H9 (cell line): ENCODE results near the gene TIGD6. TPM values are rescaled to one million over a fixed set of nuclear protein-coding genes. Genes with fewer than 3 reads are reported as not detected.

Experiments
- DNase-seq: peaks from one replicate; pipeline ENCODE4 v3.0.0-alpha.2; 2017
- H2AFZ ChIP-seq: one replicate; pipeline ENCODE4 v1.6.1; 2013; ENCODE audit warnings: mild to moderate bottlenecking, low read length, control low read depth, moderate library complexity
- H2AK5ac ChIP-seq: 2 replicates; pipeline ENCODE4 v1.6.1; 2013; ENCODE audit warnings: low read length, control low read depth, mixed read lengths; ENCODE audit not compliant: insufficient read length
- H2BK120ac ChIP-seq: one replicate; pipeline ENCODE4 v1.6.1; 2013; ENCODE audit warnings: low read depth, mild to moderate bottlenecking, low read length, control low read depth, inconsistent platforms; ENCODE audit not compliant: poor library complexity, severe bottlenecking
- H2BK12ac ChIP-seq: 2 replicates; pipeline ENCODE4 v1.6.1; 2013; ENCODE audit warnings: low read length, control low read depth, mixed read lengths, low read depth; ENCODE audit not compliant: insufficient read length
- H2BK15ac ChIP-seq: 2 replicates; pipeline ENCODE4 v1.6.1; 2013; ENCODE audit warnings: low read depth, low read length, control low read depth
- H2BK20ac ChIP-seq: one replicate; pipeline ENCODE4 v1.6.1; 2013; ENCODE audit warnings: low read depth, mild to moderate bottlenecking, low read length, control low read depth, inconsistent platforms; ENCODE audit not compliant: poor library complexity, severe bottlenecking
- H2BK5ac ChIP-seq: 2 replicates; pipeline ENCODE4 v1.6.1; 2013; ENCODE audit warnings: low read length, control low read depth, mixed read lengths; ENCODE audit not compliant: insufficient read length
- H3K14ac ChIP-seq: 2 replicates; pipeline ENCODE4 v1.6.1; 2013; ENCODE audit warnings: low read length, control low read depth; ENCODE audit not compliant: insufficient read depth
- H3K18ac ChIP-seq: 2 replicates; pipeline ENCODE4 v1.6.1; 2013; ENCODE audit warnings: low read depth, mild to moderate bottlenecking, mixed read lengths, low read length, control low read depth; ENCODE audit not compliant: insufficient read length
- H3K23ac ChIP-seq: 2 replicates; pipeline ENCODE4 v1.6.1; 2013; ENCODE audit warnings: low read length, control low read depth, mixed read lengths, low read depth; ENCODE audit not compliant: insufficient read length
- H3K23me2 ChIP-seq: 2 replicates; pipeline ENCODE4 v1.6.1; 2013; ENCODE audit warnings: low read depth, mild to moderate bottlenecking, mixed read lengths, low read length, control low read depth; ENCODE audit not compliant: insufficient read length, poor library complexity, severe bottlenecking
- H3K27ac ChIP-seq: 2 replicates; pipeline ENCODE4 v1.5.1; 2013; ENCODE audit warnings: low read length, control low read depth, mixed read lengths, low read depth; ENCODE audit not compliant: insufficient read length
- H3K27me3 ChIP-seq: 2 replicates; pipeline ENCODE4 v1.6.1; 2013; ENCODE audit warnings: low read length, control low read depth, inconsistent platforms; ENCODE audit not compliant: insufficient read depth
- H3K4ac ChIP-seq: 2 replicates; pipeline ENCODE4 v1.6.1; 2013; ENCODE audit warnings: low read depth, mild to moderate bottlenecking, control low read depth, inconsistent platforms, low read length, moderate library complexity
- H3K4me1 ChIP-seq: 2 replicates; pipeline ENCODE4 v1.6.1; 2013; ENCODE audit warnings: low read length, control low read depth, inconsistent platforms; ENCODE audit not compliant: insufficient read depth
- H3K4me2 ChIP-seq: 2 replicates; pipeline ENCODE4 v1.6.1; 2013; ENCODE audit warnings: low read length, control low read depth, mixed read lengths; ENCODE audit not compliant: insufficient read length, insufficient read depth
- H3K56ac ChIP-seq: 2 replicates; pipeline ENCODE4 v1.6.1; 2013; ENCODE audit warnings: low read depth, mild to moderate bottlenecking, mixed read lengths, low read length, control low read depth; ENCODE audit not compliant: insufficient read length
- H3K79me1 ChIP-seq: 2 replicates; pipeline ENCODE4 v1.6.1; 2013; ENCODE audit warnings: low read depth, mild to moderate bottlenecking, moderate library complexity, low read length, control low read depth, inconsistent platforms; ENCODE audit not compliant: insufficient read depth, poor library complexity, severe bottlenecking
- H3K79me2 ChIP-seq: 2 replicates; pipeline ENCODE4 v1.6.1; 2013; ENCODE audit warnings: low read length, control low read depth, inconsistent platforms; ENCODE audit not compliant: insufficient read depth
- H3K9ac ChIP-seq: 2 replicates; pipeline ENCODE4 v1.6.1; 2013; ENCODE audit warnings: low read length, control low read depth, mixed read lengths; ENCODE audit not compliant: insufficient read length; ENCODE audit errors: extremely low read depth
- H3K9me3 ChIP-seq: one replicate; pipeline ENCODE4 v1.6.1; 2013; ENCODE audit warnings: low read depth, low read length, inconsistent platforms; ENCODE audit not compliant: control insufficient read depth
- H3T11ph ChIP-seq: one replicate; pipeline ENCODE4 v1.6.1; 2013; ENCODE audit warnings: mild to moderate bottlenecking, low read length, control low read depth, inconsistent platforms
- H4K20me1 ChIP-seq: one replicate; pipeline ENCODE4 v1.6.1; 2013; ENCODE audit not compliant: control insufficient read depth, insufficient read length, insufficient read depth
- H4K5ac ChIP-seq: 2 replicates; pipeline ENCODE4 v1.6.1; 2013; ENCODE audit warnings: low read depth, mild to moderate bottlenecking, mixed read lengths, low read length, control low read depth; ENCODE audit not compliant: insufficient read length
- H4K8ac ChIP-seq: replicated peaks from 2 replicates; pipeline ENCODE4 v1.6.1; 2013; ENCODE audit warnings: low read length, control low read depth, mixed read lengths, low read depth; ENCODE audit not compliant: insufficient read length
- H4K91ac ChIP-seq: 2 replicates; pipeline ENCODE4 v1.6.1; 2013; ENCODE audit warnings: low read depth, mild to moderate bottlenecking, moderate library complexity, mixed read lengths, low read length, control low read depth; ENCODE audit not compliant: insufficient read length
- H3K27ac Mint-ChIP-seq, 3 experiments: 2 replicates in 2 of 3; 3 replicates in 1 of 3; pipeline ENCODE4 v1.8.0; 2020 to 2021; ENCODE audit warnings: mixed read lengths in 3 of 3, mild to moderate bottlenecking in 1 of 3, moderate library complexity in 1 of 3
- H3K27me3 Mint-ChIP-seq: 2 replicates; pipeline ENCODE4 v1.8.0; 2021; ENCODE audit warnings: low read depth, mild to moderate bottlenecking, moderate library complexity, mixed read lengths
- H3K36me3 Mint-ChIP-seq, 3 experiments: 2 replicates in 2 of 3; 3 replicates in 1 of 3; pipeline ENCODE4 v1.8.0; 2020 to 2021; ENCODE audit warnings: low read depth in 3 of 3, mixed read lengths in 3 of 3; ENCODE audit not compliant: insufficient read depth in 1 of 3
- H3K4me1 Mint-ChIP-seq, 2 experiments: 2 replicates each; pipeline ENCODE4 v1.8.0; 2020; ENCODE audit warnings: mixed read lengths in 2 of 2
- H3K4me3 Mint-ChIP-seq, 2 experiments: 2 replicates in 1 of 2; 3 replicates in 1 of 2; pipeline ENCODE4 v1.8.0; 2020 to 2021; ENCODE audit warnings: mild to moderate bottlenecking in 2 of 2, mixed read lengths in 2 of 2, moderate library complexity in 1 of 2
- H3K9me3 Mint-ChIP-seq, 2 experiments: 2 replicates in 1 of 2; 3 replicates in 1 of 2; pipeline ENCODE4 v1.8.0; 2020; ENCODE audit warnings: mild to moderate bottlenecking in 2 of 2, mixed read lengths in 2 of 2, moderate library complexity in 1 of 2
- CTCF ChIP-seq: fragments of 200-600 bp; sonication (generic); conservative IDR thresholded peaks from 3 replicates; pipeline ENCODE4 v1.8.0; 2021; ENCODE audit warnings: antibody characterized with exemption, mild to moderate bottlenecking
- WGBS: extraction: QIAGEN DNeasy Blood & Tissue Kit; methylation state at CpG from one replicate; pipeline ENCODE4 v1.1.7; 2013; ENCODE audit warnings: missing lambda C conversion rate, low lambda C conversion rate, mixed read lengths; ENCODE audit not compliant: insufficient read length; ENCODE audit errors: extremely low coverage; 5-methylcytosine and 5-hydroxymethylcytosine counted together
- total RNA-seq: library from RNA; stranded (reverse); gene quantifications from 2 replicates; pipeline ENCODE4 v1.2.1, GENCODE V29; 2021

TIGD6 gene
- total RNA-seq, 1 experiment from 2014 or later, result 1.8 TPM

GRCh38 chr5:149988126-149988525 is 12.3 kb downstream of the TIGD6 start:
- no peaks in the 10 kb centered on the region for H3K9me3 ChIP-seq
- no peak overlapping the region for H3K4me3 Mint-ChIP-seq
- no peak overlapping the region for H2BK120ac ChIP-seq
- no peaks in the 10 kb centered on the region for H3K79me1 ChIP-seq
- no peak for DNase-seq
- H4K8ac ChIP-seq, result no peak overlapping the region
- H3K4me2 ChIP-seq, result no peak overlapping the region
- H4K5ac ChIP-seq, result no peak overlapping the region
- no peaks in the 10 kb centered on the region for H4K20me1 ChIP-seq
- H3K56ac ChIP-seq, result no peak overlapping the region
- no peak overlapping the region for H2BK20ac ChIP-seq
- H3K23me2 ChIP-seq, result no peaks in the 10 kb centered on the region
- no peak for TF ChIP-seq CTCF
- no peaks in the 10 kb centered on the region for H3K79me2 ChIP-seq
- H3T11ph ChIP-seq, result no peak overlapping the region
- no peak overlapping the region for H2BK12ac ChIP-seq
- no peak overlapping the region for H4K91ac ChIP-seq
- H3K9me3 Mint-ChIP-seq, result no peaks in the 10 kb centered on the region
- no peaks in the 10 kb centered on the region for H3K27me3 Mint-ChIP-seq
- H3K9ac ChIP-seq, result no peak overlapping the region
- H3K4ac ChIP-seq, result no peak overlapping the region
- no peaks in the 10 kb centered on the region for H3K27me3 ChIP-seq
- no peak overlapping the region for H2AK5ac ChIP-seq
- no peaks in the 10 kb centered on the region for H3K36me3 Mint-ChIP-seq
- no peak overlapping the region for H2AFZ ChIP-seq
- no peak overlapping the region for H2BK15ac ChIP-seq
- no peak overlapping the region for H3K27ac Mint-ChIP-seq
- H3K4me1 ChIP-seq, result no peaks in the 10 kb centered on the region
- no peak overlapping the region for H3K18ac ChIP-seq
- no peak overlapping the region for H3K23ac ChIP-seq
- H3K14ac ChIP-seq, result no peak overlapping the region
- H3K4me1 Mint-ChIP-seq, result peaks cover 0 to 2% of the 10 kb centered on the region in 2 experiments; a peak in 1 of 4 replicates
- H2BK5ac ChIP-seq, result no peak overlapping the region
- H3K27ac ChIP-seq, result no peak overlapping the region
- no CpG with 5 or more reads among the region's 5 CpGs for WGBS
